Thyroid gland (tissue), 4 donors: ENCODE data around the gene VPS51.

Experiments used
- CTCF ChIP-seq, 6 experiments: fragments of 200-600 bp in 3 of 6; fragments of 450-650 bp in 3 of 6; sonication (generic) in 3 of 6; IDR thresholded peaks; one replicate each; pipeline ENCODE4 v1.5.1; 2016 to 2019; ENCODE audit warnings: antibody characterized with exemption in 6 of 6, mild to moderate bottlenecking in 2 of 6, inconsistent platforms in 1 of 6, moderate library complexity in 1 of 6
- POLR2A ChIP-seq, 2 donors: fragments of 450-650 bp; IDR thresholded peaks; one replicate each; pipeline ENCODE4 v1.6.1; 2017; ENCODE audit warnings: antibody characterized with exemption in 2 of 2, mild to moderate bottlenecking in 2 of 2, moderate library complexity in 1 of 2

GRCh38 chr11:65127473-65128181 lies 31.6 kb downstream of the VPS51 start:
- TF ChIP-seq POLR2A (IDR thresholded peaks at IDR 0.05), result no peak
- no peak for TF ChIP-seq CTCF (IDR thresholded peaks at IDR 0.05)
